ENCODE measurements around the gene EFNA4.

DNA sequence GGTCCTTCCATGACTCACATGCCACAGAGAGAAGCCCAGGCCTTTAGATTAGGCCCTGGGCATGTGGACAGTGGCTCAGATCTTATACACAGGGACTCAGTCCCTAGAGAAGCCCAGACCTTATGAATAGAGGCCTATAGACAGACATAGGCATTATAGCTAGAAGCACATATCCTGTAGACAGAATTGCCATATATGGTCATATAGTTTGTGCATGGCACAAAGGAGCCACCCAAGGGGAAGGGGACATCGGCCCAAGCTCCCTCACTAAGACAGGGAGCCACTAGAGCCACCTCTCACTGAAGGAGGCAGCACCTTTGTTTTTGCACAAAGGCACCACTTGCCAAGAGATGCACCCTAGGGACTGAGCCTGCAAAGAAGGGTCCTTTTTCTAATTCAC is 12.8 kb downstream of the EFNA4 start:
- TF ChIP-seq CEBPB (IDR thresholded peaks at IDR 0.05; ENCODE audit: low read depth, low read length) (no peak), POLR2A (IDR thresholded peaks at IDR 0.05; ENCODE audit: low read depth, low read length) (no peak), RAD21 (IDR thresholded peaks at IDR 0.05; ENCODE audit: low read length) (no peak), SMC3 (IDR thresholded peaks at IDR 0.05; ENCODE audit: low read depth, low read length) (no peak), MXI1 (IDR thresholded peaks at IDR 0.05; ENCODE audit: borderline replicate concordance, low read depth, low read length) (no peak)
- TF ChIP-seq, protein P1, sequence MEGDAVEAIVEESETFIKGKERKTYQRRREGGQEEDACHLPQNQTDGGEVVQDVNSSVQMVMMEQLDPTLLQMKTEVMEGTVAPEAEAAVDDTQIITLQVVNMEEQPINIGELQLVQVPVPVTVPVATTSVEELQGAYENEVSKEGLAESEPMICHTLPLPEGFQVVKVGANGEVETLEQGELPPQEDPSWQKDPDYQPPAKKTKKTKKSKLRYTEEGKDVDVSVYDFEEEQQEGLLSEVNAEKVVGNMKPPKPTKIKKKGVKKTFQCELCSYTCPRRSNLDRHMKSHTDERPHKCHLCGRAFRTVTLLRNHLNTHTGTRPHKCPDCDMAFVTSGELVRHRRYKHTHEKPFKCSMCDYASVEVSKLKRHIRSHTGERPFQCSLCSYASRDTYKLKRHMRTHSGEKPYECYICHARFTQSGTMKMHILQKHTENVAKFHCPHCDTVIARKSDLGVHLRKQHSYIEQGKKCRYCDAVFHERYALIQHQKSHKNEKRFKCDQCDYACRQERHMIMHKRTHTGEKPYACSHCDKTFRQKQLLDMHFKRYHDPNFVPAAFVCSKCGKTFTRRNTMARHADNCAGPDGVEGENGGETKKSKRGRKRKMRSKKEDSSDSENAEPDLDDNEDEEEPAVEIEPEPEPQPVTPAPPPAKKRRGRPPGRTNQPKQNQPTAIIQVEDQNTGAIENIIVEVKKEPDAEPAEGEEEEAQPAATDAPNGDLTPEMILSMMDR (conservative IDR thresholded peaks at IDR 0.05; ENCODE audit: low read depth, low read length), result no peak
- TF ChIP-seq, protein P2, sequence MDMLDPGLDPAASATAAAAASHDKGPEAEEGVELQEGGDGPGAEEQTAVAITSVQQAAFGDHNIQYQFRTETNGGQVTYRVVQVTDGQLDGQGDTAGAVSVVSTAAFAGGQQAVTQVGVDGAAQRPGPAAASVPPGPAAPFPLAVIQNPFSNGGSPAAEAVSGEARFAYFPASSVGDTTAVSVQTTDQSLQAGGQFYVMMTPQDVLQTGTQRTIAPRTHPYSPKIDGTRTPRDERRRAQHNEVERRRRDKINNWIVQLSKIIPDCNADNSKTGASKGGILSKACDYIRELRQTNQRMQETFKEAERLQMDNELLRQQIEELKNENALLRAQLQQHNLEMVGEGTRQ (IDR thresholded peaks at IDR 0.05; ENCODE audit: low read depth, low read length), result no peak
